IMR-90 (cell line): ENCODE data around the gene SLC22A4. TPM values are rescaled to one million over a fixed set of nuclear protein-coding genes. Genes with fewer than 3 reads are reported as not detected.

Source experiments
- ATAC-seq: fragments of 200-7000 bp; cut with Tn5 transposase; 2 replicates; pipeline ENCODE4 v1.9.1; 2020; ENCODE audit warnings: low read depth, mild to moderate bottlenecking, moderate library complexity
- BruUV-seq: library from RNA; stranded (reverse); fragments of 400-500 nt; replicated peaks from 2 replicates; lab custom pipeline; 2021; lab: Mats Ljungman, UMichigan
- CTCF ChIA-PET: fragments of 300-600 bp; formaldehyde crosslinking; extraction: SDS; loops from one replicate; lab custom pipeline; 2021; ENCODE audit warnings: antibody characterized with exemption; lab: Yijun Ruan, JAX
- POLR2A ChIA-PET: fragments of 300-600 bp; sonication (Branson Sonifier 250); formaldehyde crosslinking; loops from one replicate; lab custom pipeline; 2022; ENCODE audit warnings: antibody characterized with exemption; ENCODE audit not compliant: unreplicated experiment; lab: Charles Lee
- DNase-seq: peaks from one replicate; pipeline ENCODE4 v3.0.0; 2013
- H2AFZ ChIP-seq: replicated peaks from 2 replicates; pipeline ENCODE3; 2013; ENCODE audit warnings: low read length, mild to moderate bottlenecking; ENCODE audit not compliant: poor library complexity
- H2AK5ac ChIP-seq: 2 replicates; pipeline ENCODE4 v1.6.1; 2013; ENCODE audit warnings: low read depth, low read length, inconsistent platforms
- H2AK9ac ChIP-seq: replicated peaks from 2 replicates; pipeline ENCODE3; 2013; ENCODE audit warnings: mild to moderate bottlenecking, low read depth, low read length, moderate library complexity; ENCODE audit not compliant: poor library complexity
- H2BK120ac ChIP-seq: 2 replicates; pipeline ENCODE4 v1.6.1; 2013; ENCODE audit warnings: low read depth, low read length, inconsistent platforms
- H2BK15ac ChIP-seq: 3 replicates; pipeline ENCODE4 v1.6.1; 2013; ENCODE audit warnings: low read depth, low read length, inconsistent platforms
- H2BK20ac ChIP-seq: 2 replicates; pipeline ENCODE4 v1.6.1; 2013; ENCODE audit warnings: low read depth, mild to moderate bottlenecking, inconsistent platforms, low read length, moderate library complexity
- H2BK5ac ChIP-seq: 2 replicates; pipeline ENCODE4 v1.6.1; 2013; ENCODE audit warnings: mild to moderate bottlenecking, low read depth, low read length, inconsistent platforms; ENCODE audit not compliant: poor library complexity, severe bottlenecking
- H3K14ac ChIP-seq: replicated peaks from 2 replicates; pipeline ENCODE4 v1.6.1; 2013; ENCODE audit warnings: low read depth, low read length, inconsistent platforms
- H3K18ac ChIP-seq: 2 replicates; pipeline ENCODE4 v1.6.1; 2013; ENCODE audit warnings: low read depth, low read length, control low read depth
- H3K23ac ChIP-seq: 2 replicates; pipeline ENCODE4 v1.6.1; 2013; ENCODE audit warnings: low read depth, low read length, inconsistent platforms
- H3K27ac ChIP-seq: 2 replicates; pipeline ENCODE4 v1.5.1; 2013; ENCODE audit warnings: mild to moderate bottlenecking, control low read depth, low read length; ENCODE audit not compliant: insufficient read depth
- H3K27me3 ChIP-seq: 2 replicates; pipeline ENCODE4 v1.6.1; 2013; ENCODE audit warnings: low read length; ENCODE audit not compliant: control insufficient read depth, insufficient read depth
- H3K36me3 ChIP-seq: 2 replicates; pipeline ENCODE4 v1.6.1; 2013; ENCODE audit warnings: low read length, mixed read lengths; ENCODE audit not compliant: control insufficient read depth, insufficient read depth
- H3K4ac ChIP-seq: 2 replicates; pipeline ENCODE4 v1.6.1; 2013; ENCODE audit warnings: low read depth, low read length, inconsistent platforms
- H3K4me1 ChIP-seq: 2 replicates; pipeline ENCODE4 v1.6.1; 2013; ENCODE audit warnings: low read length, mixed read lengths; ENCODE audit not compliant: control insufficient read depth, insufficient read depth
- H3K4me2 ChIP-seq: 2 replicates; pipeline ENCODE4 v1.6.1; 2013; ENCODE audit warnings: low read depth, mild to moderate bottlenecking, control low read depth, low read length, moderate library complexity
- H3K4me3 ChIP-seq: 2 replicates; pipeline ENCODE4 v1.5.1; 2013; ENCODE audit warnings: low read depth, mild to moderate bottlenecking, control low read depth, low read length, moderate library complexity; ENCODE audit not compliant: insufficient read depth
- H3K56ac ChIP-seq: 2 replicates; pipeline ENCODE4 v1.6.1; 2013; ENCODE audit warnings: low read length, inconsistent platforms; ENCODE audit not compliant: insufficient read depth; ENCODE audit errors: extremely low read depth
- H3K79me1 ChIP-seq, 2 experiments: 2 replicates each; pipeline ENCODE4 v1.6.1; 2013; ENCODE audit warnings: low read length in 2 of 2, inconsistent platforms in 1 of 2, low read depth in 1 of 2
- H3K9ac ChIP-seq: 2 replicates; pipeline ENCODE4 v1.6.1; 2013; ENCODE audit warnings: low read depth, low read length, control low read depth
- H3K9me1 ChIP-seq: 2 replicates; pipeline ENCODE4 v1.6.1; 2013; ENCODE audit warnings: low read length, inconsistent platforms; ENCODE audit not compliant: insufficient read depth
- H3K9me3 ChIP-seq: 2 replicates; pipeline ENCODE4 v1.6.1; 2013; ENCODE audit warnings: low read length; ENCODE audit not compliant: control insufficient read depth, insufficient read depth
- H4K20me1 ChIP-seq: 2 replicates; pipeline ENCODE4 v1.6.1; 2013; ENCODE audit warnings: low read length, inconsistent platforms; ENCODE audit not compliant: insufficient read depth
- H4K5ac ChIP-seq: 2 replicates; pipeline ENCODE4 v1.6.1; 2013; ENCODE audit warnings: mild to moderate bottlenecking, low read depth, low read length, control low read depth
- H4K8ac ChIP-seq, 2 experiments: 2 replicates each; pipeline ENCODE4 v1.6.1; 2013; ENCODE audit warnings: low read depth in 2 of 2, low read length in 2 of 2, control low read depth in 1 of 2, inconsistent platforms in 1 of 2
- H4K91ac ChIP-seq: 2 replicates; pipeline ENCODE4 v1.6.1; 2013; ENCODE audit warnings: low read depth, low read length, inconsistent platforms; ENCODE audit not compliant: insufficient read depth
- BHLHE40 ChIP-seq: fragments of 150-350 bp; IDR thresholded peaks from 2 replicates; pipeline ENCODE4 v1.6.1; 2016; ENCODE audit warnings: mild to moderate bottlenecking, low read depth, low read length
- CHD1 ChIP-seq: IDR thresholded peaks from 2 replicates; pipeline ENCODE4 v1.6.1; 2012; ENCODE audit warnings: low read depth, low read length, improper control_type of control experiment
- CTCF ChIP-seq: conservative IDR thresholded peaks from 2 replicates; pipeline ENCODE4 v1.5.1; 2012; ENCODE audit warnings: mild to moderate bottlenecking, low read depth, low read length, improper control_type of control experiment
- ELK1 ChIP-seq: fragments of 150-350 bp; IDR thresholded peaks from 2 replicates; pipeline ENCODE4 v1.6.1; 2016; ENCODE audit warnings: low read depth, mild to moderate bottlenecking, low read length, moderate library complexity, borderline replicate concordance
- POLR2A ChIP-seq: IDR thresholded peaks from 2 replicates; pipeline ENCODE4 v1.6.1; 2012; ENCODE audit warnings: mild to moderate bottlenecking, low read depth, low read length
- RAD21 ChIP-seq: IDR thresholded peaks from 2 replicates; pipeline ENCODE4 v1.6.1; 2012; ENCODE audit warnings: low read length, improper control_type of control experiment
- RCOR1 ChIP-seq: IDR thresholded peaks from 2 replicates; pipeline ENCODE4 v1.6.1; 2012; ENCODE audit warnings: mild to moderate bottlenecking, low read length, improper control_type of control experiment; ENCODE audit not compliant: insufficient replicate concordance
- RFX5 ChIP-seq: IDR thresholded peaks from 2 replicates; pipeline ENCODE4 v1.8.0; 2012; ENCODE audit warnings: low read depth, mild to moderate bottlenecking, low read length, moderate library complexity
- SMC3 ChIP-seq: fragments of 150-350 bp; IDR thresholded peaks from 2 replicates; pipeline ENCODE4 v1.6.1; 2016; ENCODE audit warnings: low read depth, mild to moderate bottlenecking, antibody characterized with exemption, low read length, moderate library complexity
- WGBS, 2 experiments: methylation state at CpG; one replicate each; pipeline versions ENCODE4 v1.1.5 to v1.1.7; 2013; ENCODE audit warnings: missing lambda C conversion rate in 2 of 2; ENCODE audit not compliant: insufficient read length in 1 of 2; ENCODE audit errors: extremely low coverage in 2 of 2; 5-methylcytosine and 5-hydroxymethylcytosine counted together
- dilution Hi-C: fragments of 300-500 bp; cut with HindIII; formaldehyde crosslinking; loops from one replicate; pipeline ENCODE4 v1.14.3; 2018; ENCODE audit warnings: low sequenced_read_pairs; ENCODE audit not compliant: unreplicated experiment
- in situ Hi-C: fragments of 300-500 bp; cut with MboI; formaldehyde crosslinking; loops from 3 replicates; pipeline ENCODE4 v1.14.3; 2019; ENCODE audit warnings: low sequenced_read_pairs, inconsistent platforms, mixed read lengths
- intact Hi-C: fragments of 100-400 bp; cut with micrococcal nuclease; formaldehyde crosslinking; loops from 2 replicates; pipeline ENCODE4 v1.10.0; 2022
- polyA plus RNA-seq, 3 experiments: library from polyadenylated mRNA; depleted of rRNA; stranded (reverse); fragments of >200 nt; gene quantifications; 2 replicates each; pipeline ENCODE4 v1.2.3, GENCODE V29; 2012; ENCODE audit warnings: low replicate concordance in 1 of 3
- total RNA-seq: library from RNA; depleted of rRNA; stranded (reverse); fragments of >200 nt; gene quantifications from 2 replicates; pipeline ENCODE4 v1.2.3, GENCODE V29; 2012

The SLC22A4 gene
- total and polyA plus RNA-seq, 2 of the 4 experiments (the other 2 are of a cell fraction) = 2.6 to 3.2 TPM

GRCh38 chr5:132370181-132370970 is 76.2 kb downstream of the SLC22A4 start (continued):
- TF ChIP-seq ELK1 (no peak), POLR2A (no peak)

GRCh38 chr5:132370971-132371602 is 76.9 kb downstream of the SLC22A4 start:
- WGBS, 2 experiments = 100% methylated on average over 5 of the region's 19 CpGs; no CpG with 5 or more reads in 1 of the 2 experiments

More at GRCh38 chr5:132370971-132371602, 76.9 kb downstream of the SLC22A4 start:
- H4K91ac ChIP-seq = no peak overlapping the region
- no peak overlapping the region for H3K9ac ChIP-seq
- dilution Hi-C loops = no loop called here
- ATAC-seq (no peak), DNase-seq (no peak)
- no peak overlapping the region for H2BK120ac ChIP-seq
- H2AK9ac ChIP-seq = no peak overlapping the region
- H4K5ac ChIP-seq = no peak overlapping the region
- no peak overlapping the region for H3K14ac ChIP-seq
- peaks cover 9% of the 10 kb centered on the region for H3K4me1 ChIP-seq
- H3K9me3 ChIP-seq = no peaks in the 10 kb centered on the region
- intact Hi-C loops = no loop called here
- no peak overlapping the region for H3K4me3 ChIP-seq
- no peaks in the 10 kb centered on the region for H4K20me1 ChIP-seq
- no peak overlapping the region for H3K4ac ChIP-seq
- no peak overlapping the region for H3K56ac ChIP-seq
- no peak overlapping the region for H3K27ac ChIP-seq
- no peak overlapping the region for H2BK5ac ChIP-seq
- H3K18ac ChIP-seq = no peak overlapping the region
- H3K79me1 ChIP-seq = peaks cover 0 to 10% of the 10 kb centered on the region in 2 experiments; a peak in 2 of 4 replicates
- in situ Hi-C loops = no loop called here
- no peak overlapping the region for H2AK5ac ChIP-seq
- no peak overlapping the region for H3K23ac ChIP-seq
- no peak overlapping the region for H2AFZ ChIP-seq
- no peak overlapping the region for H3K4me2 ChIP-seq
- H4K8ac ChIP-seq = no peak overlapping the region
- BruUV-seq = no TSS peak
- TF ChIP-seq RFX5 (no peak), CHD1 (no peak), SMC3 (no peak), POLR2A (no peak), BHLHE40 (no peak), RAD21 (no peak), RCOR1 (no peak), CTCF (no peak)
- H2BK20ac ChIP-seq = no peak overlapping the region
- H3K9me1 ChIP-seq = peaks cover 5% of the 10 kb centered on the region
- POLR2A ChIA-PET = no interaction called here
- no peaks in the 10 kb centered on the region for H3K27me3 ChIP-seq
- no peak overlapping the region for H2BK15ac ChIP-seq
- no peaks in the 10 kb centered on the region for H3K36me3 ChIP-seq
- CTCF ChIA-PET = no interaction called here
